ENCODE data around the gene DKK2.

DNA sequence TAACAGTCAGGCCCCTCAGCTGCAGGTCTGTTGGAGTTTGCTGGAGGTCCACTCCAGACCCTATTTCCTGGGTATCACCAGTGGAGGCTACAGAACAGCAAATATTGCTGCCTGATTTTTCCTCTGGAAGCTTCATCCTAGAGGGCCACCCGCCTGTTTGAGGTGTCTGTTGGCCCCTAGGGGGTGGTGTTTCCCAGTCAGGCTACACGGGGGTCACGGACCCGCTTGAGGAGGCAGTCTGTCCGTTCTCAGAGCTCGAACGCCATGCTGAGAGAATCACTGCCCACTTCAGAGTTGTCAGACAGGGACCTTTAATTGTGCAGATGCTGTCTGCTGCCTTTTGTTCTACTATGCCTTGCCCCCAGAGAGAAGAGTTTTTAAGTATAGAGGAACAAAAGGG is 160.8 kb downstream of the DKK2 start:
- TF ChIP-seq, protein P1, sequence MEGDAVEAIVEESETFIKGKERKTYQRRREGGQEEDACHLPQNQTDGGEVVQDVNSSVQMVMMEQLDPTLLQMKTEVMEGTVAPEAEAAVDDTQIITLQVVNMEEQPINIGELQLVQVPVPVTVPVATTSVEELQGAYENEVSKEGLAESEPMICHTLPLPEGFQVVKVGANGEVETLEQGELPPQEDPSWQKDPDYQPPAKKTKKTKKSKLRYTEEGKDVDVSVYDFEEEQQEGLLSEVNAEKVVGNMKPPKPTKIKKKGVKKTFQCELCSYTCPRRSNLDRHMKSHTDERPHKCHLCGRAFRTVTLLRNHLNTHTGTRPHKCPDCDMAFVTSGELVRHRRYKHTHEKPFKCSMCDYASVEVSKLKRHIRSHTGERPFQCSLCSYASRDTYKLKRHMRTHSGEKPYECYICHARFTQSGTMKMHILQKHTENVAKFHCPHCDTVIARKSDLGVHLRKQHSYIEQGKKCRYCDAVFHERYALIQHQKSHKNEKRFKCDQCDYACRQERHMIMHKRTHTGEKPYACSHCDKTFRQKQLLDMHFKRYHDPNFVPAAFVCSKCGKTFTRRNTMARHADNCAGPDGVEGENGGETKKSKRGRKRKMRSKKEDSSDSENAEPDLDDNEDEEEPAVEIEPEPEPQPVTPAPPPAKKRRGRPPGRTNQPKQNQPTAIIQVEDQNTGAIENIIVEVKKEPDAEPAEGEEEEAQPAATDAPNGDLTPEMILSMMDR (IDR thresholded peaks at IDR 0.05) = no peak
- no peak for TF ChIP-seq POLR2A (IDR thresholded peaks at IDR 0.05)
